SK-N-SH (cell line): Measurements from ENCODE around the gene PIGB. TPM values are rescaled to one million over a fixed set of nuclear protein-coding genes. Genes with fewer than 3 reads are reported as not detected.
A peak's percentile ranks its signal among the peaks of the same experiment; 100 is the strongest.

ENCODE experiments used
- CTCF ChIA-PET: fragments of 300-600, 350-600 bp; formaldehyde crosslinking; extraction: SDS; loops from one replicate; lab custom pipeline; 2021; lab: Yijun Ruan, JAX
- POLR2A ChIA-PET: fragments of 350-600 bp; sonication (Branson Sonifier 250); formaldehyde crosslinking; extraction: SDS; loops from one replicate; lab custom pipeline; 2020; ENCODE audit warnings: antibody characterized with exemption, inconsistent platforms; lab: Yijun Ruan, JAX
- DNase-seq: peaks from one replicate; pipeline ENCODE4 v3.0.0; 2012
- H2AFZ ChIP-seq: fragments of 200-600 bp; sonication (generic); 2 replicates; pipeline ENCODE4 v1.8.1; 2016; ENCODE audit warnings: antibody characterized with exemption, mild to moderate bottlenecking, low read depth
- H3F3A ChIP-seq: fragments of 200-600 bp; sonication (generic); replicated peaks from 2 replicates; pipeline ENCODE3; 2016; ENCODE audit warnings: antibody characterized with exemption, mild to moderate bottlenecking; ENCODE audit not compliant: insufficient read depth
- H3K27ac ChIP-seq, 2 experiments: fragments of 200-500 bp in 1 of 2; fragments of 200-600 bp in 1 of 2; sonication (Bioruptor generic) in 1 of 2; sonication (generic), shearing (Covaris generic) in 1 of 2; 2 replicates each; pipeline versions ENCODE4 v1.5.1 to v1.6.1; 2014 to 2016; ENCODE audit warnings: low read depth in 2 of 2, inconsistent platforms in 1 of 2, low read length in 1 of 2, mild to moderate bottlenecking in 1 of 2, mixed read lengths in 1 of 2
- H3K27me3 ChIP-seq: fragments of 200-600 bp; sonication (generic), shearing (Covaris generic); 2 replicates; pipeline ENCODE4 v1.6.1; 2016; ENCODE audit warnings: mixed run types; ENCODE audit not compliant: insufficient read depth
- H3K36me3 ChIP-seq, 2 experiments: fragments of 200-500 bp in 1 of 2; fragments of 200-600 bp in 1 of 2; sonication (Bioruptor generic) in 1 of 2; sonication (generic) in 1 of 2; replicated peaks in 1 of 2; 2 replicates each; pipeline versions ENCODE3 to v1.5.1; 2014 to 2016; ENCODE audit warnings: low read length in 1 of 2, mild to moderate bottlenecking in 1 of 2; ENCODE audit not compliant: insufficient read depth in 2 of 2, control insufficient read depth in 1 of 2
- H3K4me1 ChIP-seq, 2 experiments: fragments of 200-500 bp in 1 of 2; fragments of 200-600 bp in 1 of 2; sonication (Bioruptor generic) in 1 of 2; sonication (generic), shearing (Covaris generic) in 1 of 2; 2 replicates each; pipeline versions ENCODE4 v1.5.1 to v1.6.1; 2014 to 2016; ENCODE audit warnings: low read depth in 1 of 2, low read length in 1 of 2, mixed run types in 1 of 2; ENCODE audit not compliant: insufficient read depth in 2 of 2, control insufficient read depth in 1 of 2
- H3K4me2 ChIP-seq: fragments of 200-600 bp; sonication (generic), shearing (Covaris generic); 2 replicates; pipeline ENCODE4 v1.6.1; 2017; ENCODE audit warnings: mixed run types
- H3K4me3 ChIP-seq, 2 experiments: fragments of 200-500 bp in 1 of 2; fragments of 200-600 bp in 1 of 2; sonication (Bioruptor generic) in 1 of 2; sonication (generic), shearing (Covaris generic) in 1 of 2; 2 replicates each; pipeline versions ENCODE4 v1.5.1 to v1.8.1; 2014 to 2016; ENCODE audit warnings: low read depth in 2 of 2, inconsistent platforms in 1 of 2, low read length in 1 of 2, mild to moderate bottlenecking in 1 of 2, mixed read lengths in 1 of 2, moderate library complexity in 1 of 2
- H3K79me2 ChIP-seq: fragments of 200-600 bp; sonication (generic); 2 replicates; pipeline ENCODE4 v1.8.1; 2017; ENCODE audit warnings: mild to moderate bottlenecking; ENCODE audit not compliant: insufficient read depth
- H3K9ac ChIP-seq: fragments of 200-600 bp; sonication (generic); 2 replicates; pipeline ENCODE4 v1.6.1; 2017; ENCODE audit warnings: mixed run types
- H3K9me2 ChIP-seq: fragments of 200-600 bp; sonication (generic); 2 replicates; pipeline ENCODE4 v1.6.1; 2017; ENCODE audit warnings: mixed run types
- H3K9me3 ChIP-seq: fragments of 200-600 bp; sonication (generic); 2 replicates; pipeline ENCODE4 v1.6.1; 2017; ENCODE audit warnings: mixed run types, mild to moderate bottlenecking, moderate library complexity
- H4K20me1 ChIP-seq: fragments of 200-600 bp; sonication (generic); 2 replicates; pipeline ENCODE4 v1.6.1; 2017; ENCODE audit warnings: mild to moderate bottlenecking, mixed run types; ENCODE audit not compliant: insufficient read depth
- ELF1 ChIP-seq: IDR thresholded peaks from 2 replicates; pipeline ENCODE4 v1.4.0; 2012
- FOSL2 ChIP-seq: IDR thresholded peaks from 2 replicates; pipeline ENCODE4 v1.4.0; 2012; ENCODE audit warnings: low read depth, mild to moderate bottlenecking, moderate library complexity, borderline replicate concordance
- FOXJ3 ChIP-seq: sonication (generic); formaldehyde crosslinking; IDR thresholded peaks from 2 replicates; pipeline ENCODE4 v1.5.1; 2020; ENCODE audit warnings: mild to moderate bottlenecking, missing genetic modification reagents
- FOXM1 ChIP-seq: IDR thresholded peaks from 2 replicates; pipeline ENCODE4 v1.4.0; 2012; ENCODE audit warnings: low read depth, mild to moderate bottlenecking
- GABPA ChIP-seq: IDR thresholded peaks from 2 replicates; pipeline ENCODE4 v1.4.0; 2012; ENCODE audit warnings: low read depth, mild to moderate bottlenecking
- GATA2 ChIP-seq: sonication (generic); formaldehyde crosslinking; IDR thresholded peaks from 2 replicates; pipeline ENCODE4 v1.5.0; 2020; ENCODE audit warnings: mild to moderate bottlenecking, missing genetic modification reagents
- IRF3 ChIP-seq: fragments of 150-350 bp; IDR thresholded peaks from 2 replicates; pipeline ENCODE4 v1.6.1; 2016; ENCODE audit warnings: mild to moderate bottlenecking, low read depth, low read length
- JUND ChIP-seq: IDR thresholded peaks from 2 replicates; pipeline ENCODE4 v1.4.0; 2012
- MAX ChIP-seq: IDR thresholded peaks from 2 replicates; pipeline ENCODE4 v1.4.0; 2012; ENCODE audit warnings: low read depth
- MEF2A ChIP-seq: IDR thresholded peaks from 2 replicates; pipeline ENCODE4 v1.4.0; 2012; ENCODE audit warnings: low read depth, borderline replicate concordance
- MXI1 ChIP-seq: IDR thresholded peaks from 2 replicates; pipeline ENCODE4 v1.6.1; 2012; ENCODE audit warnings: mild to moderate bottlenecking, low read depth, low read length, improper control_type of control experiment
- NRF1 ChIP-seq: IDR thresholded peaks from 2 replicates; pipeline ENCODE4 v1.6.1; 2012; ENCODE audit warnings: low read depth, mild to moderate bottlenecking, low read length
- PBX3 ChIP-seq: IDR thresholded peaks from 2 replicates; pipeline ENCODE4; 2012
- RCOR1 ChIP-seq: fragments of 150-350 bp; IDR thresholded peaks from 2 replicates; pipeline ENCODE4 v1.6.1; 2017; ENCODE audit warnings: antibody characterized with exemption, low read length
- REST ChIP-seq: IDR thresholded peaks from 2 replicates; pipeline ENCODE4 v1.6.1; 2012; ENCODE audit warnings: mild to moderate bottlenecking, low read depth, low read length, moderate library complexity
- RFX5 ChIP-seq: IDR thresholded peaks from 2 replicates; pipeline ENCODE4 v1.6.1; 2012; ENCODE audit warnings: mild to moderate bottlenecking, improper control_type of control experiment, low read length
- SMC3 ChIP-seq: IDR thresholded peaks from 2 replicates; pipeline ENCODE4 v1.6.1; 2012; ENCODE audit warnings: low read depth, low read length, improper control_type of control experiment
- TEAD4 ChIP-seq: IDR thresholded peaks from 2 replicates; pipeline ENCODE4 v1.4.0; 2012; ENCODE audit warnings: mild to moderate bottlenecking, borderline replicate concordance; ENCODE audit not compliant: insufficient read depth
- USF1 ChIP-seq: IDR thresholded peaks from 2 replicates; pipeline ENCODE4 v1.4.0; 2012; ENCODE audit warnings: low read depth, borderline replicate concordance
- WGBS: methylation state at CpG from one replicate; pipeline ENCODE4 v1.1.6; 2017; ENCODE audit warnings: low lambda C conversion rate; 5-methylcytosine and 5-hydroxymethylcytosine counted together
- polyA plus RNA-seq, 3 experiments: library from polyadenylated mRNA; depleted of rRNA; stranded (reverse); fragments of >200 nt; gene quantifications; 2 replicates each; pipeline ENCODE4 v1.2.3, GENCODE V29; 2012

Gene PIGB
- polyA plus RNA-seq, 1 of the 3 experiments (the other 2 are of a cell fraction), result 6.6 TPM

- 50% methylated on average over 2 of the region's 2 CpGs for WGBS
- Histone ChIP-seq H3K36me3 (no peaks in the 10 kb centered on the region), H4K20me1 (no peaks in the 10 kb centered on the region), H3K4me1 (peaks cover 0 to 23% of the 10 kb centered on the region in 2 experiments; a peak in 2 of 4 replicates), H2AFZ (no peak overlapping the region), H3K79me2 (no peaks in the 10 kb centered on the region), H3K4me3 (no peak overlapping the region), H3K9me3 (no peaks in the 10 kb centered on the region), H3K27me3 (no peaks in the 10 kb centered on the region), H3K27ac (peak overlapping the region; percentile 55 to 82; a peak in 3 of 4 replicates), H3K4me2 (no peak overlapping the region), H3K9me2 (no peaks in the 10 kb centered on the region), H3F3A (peaks cover 5% of the 10 kb centered on the region), H3K9ac (no peak overlapping the region)
- ChIA-PET POLR2A (no interaction called here), CTCF (interaction anchor here (0.8 to 1.0 kb wide), 2 partner anchors 12 to 24 kb away, joined by 3 to 4 read pairs; no protein-coding TSS in a partner anchor)
- DNase-seq, result no peak
- no peak for TF ChIP-seq FOXJ3
- TF ChIP-seq FOXM1, result no peak
- TF ChIP-seq MEF2A, result no peak
- TF ChIP-seq RCOR1, result no peak
- TF ChIP-seq MAX, result no peak
- TF ChIP-seq JUND, result no peak
- no peak for TF ChIP-seq GATA2 (CRISPR knock-in tag)
- TF ChIP-seq FOSL2, result no peak
These were observed 39.8 kb upstream of the PIGB start for GRCh38 chr15:55279100-55279745.

- H3K79me2 ChIP-seq, result no peaks in the 10 kb centered on the region
- H3K9me3 ChIP-seq, result no peaks in the 10 kb centered on the region
- H4K20me1 ChIP-seq, result no peaks in the 10 kb centered on the region
- no peaks in the 10 kb centered on the region for H3K27me3 ChIP-seq
- CTCF ChIA-PET, result interaction anchor here (0.7 to 1.0 kb wide), 3 partner anchors 13 to 178 kb away, joined by 3 to 4 read pairs (median 3); no protein-coding TSS in a partner anchor
- no peak overlapping the region for H2AFZ ChIP-seq
- 24% methylated on average over 4 of the region's 4 CpGs for WGBS
- no peaks in the 10 kb centered on the region for H3K9me2 ChIP-seq
- H3K36me3 ChIP-seq, result no peaks in the 10 kb centered on the region
- H3K9ac ChIP-seq, result peak overlapping the region; percentile 20; the same call in 1 of the 2 replicates
- H3K4me2 ChIP-seq, result no peak overlapping the region; the same call in 1 of the 2 replicates
- DNase-seq, result no peak
- H3K27ac ChIP-seq, result peak overlapping the region; percentile 55 to 82
- H3K4me1 ChIP-seq, result peaks cover 0 to 27% of the 10 kb centered on the region in 2 experiments; a peak in 2 of 4 replicates
- POLR2A ChIA-PET, result no interaction called here
- H3F3A ChIP-seq, result peaks cover 5% of the 10 kb centered on the region
- H3K4me3 ChIP-seq, result no peak overlapping the region
- TF ChIP-seq SMC3 (no peak), TEAD4 (0 out of 2 replicates have a peak, but pooled peaks have one; percentile 17), MAX (0 out of 2 replicates have a peak, but pooled peaks have one; percentile 14), NRF1 (no peak), PBX3 (peak; percentile 63), GATA2 (CRISPR knock-in tag) (no peak), MEF2A (no peak), GABPA (no peak), USF1 (no peak), REST (no peak), JUND (peak; percentile 93), ELF1 (no peak), RFX5 (no peak), FOXM1 (no peak), MXI1 (no peak), IRF3 (no peak)
These were observed 39.2 kb upstream of the PIGB start for GRCh38 chr15:55279746-55280351.
